IPS-18a (cell line): Measurements from ENCODE around the gene PRMT2.
A peak's percentile ranks its signal among the peaks of the same experiment; 100 is the strongest.

ENCODE experiments used
- H3K27ac ChIP-seq: one replicate; pipeline ENCODE4 v1.5.1; 2013; ENCODE audit warnings: low read length
- H3K27me3 ChIP-seq: one replicate; pipeline ENCODE4 v1.6.1; 2013; ENCODE audit warnings: mild to moderate bottlenecking, low read length; ENCODE audit not compliant: control insufficient read depth, insufficient read depth
- H3K36me3 ChIP-seq: one replicate; pipeline ENCODE4 v1.6.1; 2013; ENCODE audit warnings: low read depth, low read length; ENCODE audit not compliant: control insufficient read depth
- H3K4me1 ChIP-seq: one replicate; pipeline ENCODE4 v1.6.1; 2013; ENCODE audit warnings: low read depth, low read length; ENCODE audit not compliant: control insufficient read depth
- H3K4me3 ChIP-seq: one replicate; pipeline ENCODE4 v1.5.1; 2013; ENCODE audit warnings: low read length
- H3K9ac ChIP-seq: one replicate; pipeline ENCODE4 v1.6.1; 2013; ENCODE audit warnings: mild to moderate bottlenecking, low read length, moderate library complexity
- H3K9me3 ChIP-seq: one replicate; pipeline ENCODE4 v1.6.1; 2013; ENCODE audit warnings: low read depth, low read length; ENCODE audit not compliant: control insufficient read depth

The PRMT2 gene

DNA sequence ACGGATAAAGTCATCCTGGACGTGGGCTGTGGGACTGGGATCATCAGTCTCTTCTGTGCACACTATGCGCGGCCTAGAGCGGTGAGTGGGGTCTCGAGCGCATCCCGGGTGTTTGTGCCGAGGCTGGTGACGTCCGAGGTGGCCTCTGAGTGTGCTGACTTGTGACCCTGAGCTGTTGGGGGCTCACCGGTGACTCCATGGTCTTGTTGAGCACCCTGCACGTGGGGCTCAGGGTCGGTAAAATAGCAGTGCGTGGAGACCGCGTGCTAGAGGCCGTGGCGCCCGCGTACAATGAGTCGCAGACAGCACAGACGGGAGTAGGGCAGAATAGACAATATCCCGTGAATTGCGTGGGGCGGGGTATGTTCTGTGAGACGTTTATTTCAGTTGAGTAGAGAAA is 13.1 kb downstream of the PRMT2 start:
- Histone ChIP-seq H3K4me3 (no peak overlapping the region), H3K9me3 (no peaks in the 10 kb centered on the region), H3K9ac (no peak overlapping the region), H3K27me3 (no peaks in the 10 kb centered on the region), H3K4me1 (no peaks in the 10 kb centered on the region), H3K27ac (no peak overlapping the region), H3K36me3 (peaks cover 60% of the 10 kb centered on the region)

DNA sequence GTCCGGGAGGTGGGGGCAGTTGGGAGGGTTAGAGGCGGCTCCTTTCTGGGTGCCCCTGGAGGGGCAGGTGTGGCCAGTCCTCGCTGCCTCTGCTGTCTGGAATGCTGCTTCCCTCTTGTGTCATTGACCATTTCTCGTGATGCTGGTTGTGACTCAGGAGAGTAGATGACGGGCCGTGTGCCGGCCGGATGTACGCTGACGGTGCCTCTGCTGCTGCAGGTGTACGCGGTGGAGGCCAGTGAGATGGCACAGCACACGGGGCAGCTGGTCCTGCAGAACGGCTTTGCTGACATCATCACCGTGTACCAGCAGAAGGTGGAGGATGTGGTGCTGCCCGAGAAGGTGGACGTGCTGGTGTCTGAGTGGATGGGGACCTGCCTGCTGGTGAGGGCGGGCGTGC is 13.9 kb downstream of the PRMT2 start:
- H3K27me3 ChIP-seq = no peaks in the 10 kb centered on the region
- peaks cover 59% of the 10 kb centered on the region for H3K36me3 ChIP-seq
- no peak overlapping the region for H3K4me3 ChIP-seq
- no peaks in the 10 kb centered on the region for H3K9me3 ChIP-seq
- no peaks in the 10 kb centered on the region for H3K4me1 ChIP-seq
- H3K9ac ChIP-seq = no peak overlapping the region
- no peak overlapping the region for H3K27ac ChIP-seq

GRCh38 chr21:46650476-46651098 is 15.1 kb downstream of the PRMT2 start:
- Histone ChIP-seq H3K4me3 (no peak overlapping the region), H3K9me3 (peaks cover 8% of the 10 kb centered on the region), H3K27ac (no peak overlapping the region), H3K27me3 (no peaks in the 10 kb centered on the region), H3K36me3 (peaks cover 59% of the 10 kb centered on the region), H3K9ac (no peak overlapping the region), H3K4me1 (no peaks in the 10 kb centered on the region)

GRCh38 chr21:46651121-46651520 is 15.6 kb downstream of the PRMT2 start:
- Histone ChIP-seq H3K9me3 (peaks cover 8% of the 10 kb centered on the region), H3K27me3 (no peaks in the 10 kb centered on the region), H3K4me1 (no peaks in the 10 kb centered on the region), H3K4me3 (no peak overlapping the region), H3K27ac (no peak overlapping the region), H3K36me3 (peaks cover 53% of the 10 kb centered on the region), H3K9ac (no peak overlapping the region)

- H3K9ac ChIP-seq = no peak overlapping the region
- peaks cover 28% of the 10 kb centered on the region for H3K36me3 ChIP-seq
- no peaks in the 10 kb centered on the region for H3K27me3 ChIP-seq
- H3K4me1 ChIP-seq = no peaks in the 10 kb centered on the region
- peaks cover 8% of the 10 kb centered on the region for H3K9me3 ChIP-seq
- H3K27ac ChIP-seq = no peak overlapping the region
- no peak overlapping the region for H3K4me3 ChIP-seq
Observed at GRCh38 chr21:46655230-46655629, 19.8 kb downstream of the PRMT2 start.

- Histone ChIP-seq H3K9me3 (peaks cover 8% of the 10 kb centered on the region), H3K27me3 (no peaks in the 10 kb centered on the region), H3K4me3 (no peak overlapping the region), H3K9ac (no peak overlapping the region), H3K27ac (no peak overlapping the region), H3K36me3 (peaks cover 24% of the 10 kb centered on the region), H3K4me1 (no peaks in the 10 kb centered on the region)
Observed at GRCh38 chr21:46656820-46657219, 21.3 kb downstream of the PRMT2 start.

DNA sequence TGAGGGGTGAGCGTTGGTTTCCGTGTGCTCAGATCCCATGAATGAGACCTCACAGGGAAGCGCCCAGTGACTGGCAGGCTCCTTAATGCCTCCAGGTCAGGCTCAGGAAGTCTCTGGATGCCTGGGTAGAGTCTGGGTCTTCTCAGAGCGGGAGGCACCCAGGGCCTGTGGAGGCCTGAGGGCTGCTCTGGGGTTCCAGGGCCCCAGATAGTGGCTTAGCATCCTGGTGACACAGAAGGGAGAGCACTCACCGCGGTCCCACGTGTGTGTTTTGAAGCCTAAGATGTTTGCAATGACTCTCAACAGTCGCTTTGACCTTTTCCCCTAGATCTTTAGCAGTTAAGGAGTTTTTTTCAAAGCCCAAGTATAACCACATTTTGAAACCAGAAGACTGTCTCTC is 25.0 kb downstream of the PRMT2 start:
- no peaks in the 10 kb centered on the region for H3K4me1 ChIP-seq
- H3K27ac ChIP-seq = no peak overlapping the region
- no peak overlapping the region for H3K9ac ChIP-seq
- no peaks in the 10 kb centered on the region for H3K9me3 ChIP-seq
- no peak overlapping the region for H3K4me3 ChIP-seq
- H3K27me3 ChIP-seq = no peaks in the 10 kb centered on the region
- H3K36me3 ChIP-seq = no peaks in the 10 kb centered on the region

DNA sequence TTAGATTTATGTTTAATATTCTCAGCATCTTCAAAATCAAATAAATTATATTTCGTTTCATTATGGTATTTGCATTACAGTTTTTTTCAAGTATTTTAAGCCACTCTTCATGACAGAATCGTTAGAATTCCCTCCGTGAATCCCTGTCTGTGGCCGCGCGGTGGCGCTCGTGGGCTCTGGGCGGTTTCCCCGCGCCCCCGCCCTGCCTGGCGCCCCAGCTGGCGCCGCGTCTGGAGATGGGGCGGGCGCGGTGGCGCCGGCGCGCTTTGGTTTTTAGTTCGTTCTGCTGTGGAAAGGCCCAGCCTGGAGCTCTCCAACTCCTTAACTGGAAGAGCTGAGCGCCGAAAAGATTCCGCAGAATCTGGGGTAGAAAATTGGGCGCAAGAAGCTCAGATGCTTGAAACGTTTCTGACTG is 25.7 kb downstream of the PRMT2 start:
- Histone ChIP-seq H3K4me1 (no peaks in the 10 kb centered on the region), H3K9me3 (no peaks in the 10 kb centered on the region), H3K9ac (no peak overlapping the region), H3K36me3 (no peaks in the 10 kb centered on the region), H3K4me3 (peak overlapping the region; percentile 23), H3K27me3 (no peaks in the 10 kb centered on the region), H3K27ac (no peak overlapping the region)

DNA sequence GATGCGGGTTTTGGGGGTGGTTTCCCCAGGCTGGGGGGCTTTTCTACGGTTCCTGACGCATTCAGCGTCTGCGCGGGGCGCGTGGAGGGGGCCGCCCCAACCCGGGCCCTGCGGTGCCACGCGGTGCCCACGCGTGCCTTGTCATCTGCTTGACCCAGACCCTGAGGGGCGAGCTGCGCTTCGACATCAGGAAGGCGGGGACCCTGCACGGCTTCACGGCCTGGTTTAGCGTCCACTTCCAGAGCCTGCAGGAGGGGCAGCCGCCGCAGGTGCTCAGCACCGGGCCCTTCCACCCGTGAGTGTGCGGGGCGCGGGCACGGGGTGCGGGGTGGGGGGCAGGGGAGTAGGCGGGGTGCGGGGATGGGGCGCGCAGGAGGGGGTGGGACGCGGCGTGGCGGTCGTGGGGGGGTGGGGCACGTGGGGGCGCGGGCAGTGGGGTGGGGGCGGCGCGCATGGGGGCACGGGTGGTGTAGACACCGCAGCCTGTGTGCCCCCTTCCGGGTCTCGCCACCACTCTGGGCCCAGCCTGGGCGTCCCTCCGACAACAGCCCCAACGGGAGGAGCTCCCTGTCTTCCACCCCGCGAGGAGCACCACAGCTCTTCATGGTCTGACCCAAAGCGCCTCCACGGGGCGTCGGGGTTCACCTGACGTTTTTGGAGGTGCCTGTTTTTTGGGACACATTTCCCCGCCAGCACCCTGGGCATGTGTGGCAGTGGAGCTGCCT is 26.3 kb downstream of the PRMT2 start:
- Histone ChIP-seq H3K4me1 (no peaks in the 10 kb centered on the region), H3K36me3 (no peaks in the 10 kb centered on the region), H3K9ac (no peak overlapping the region), H3K27me3 (peaks cover 4% of the 10 kb centered on the region), H3K4me3 (peak overlapping the region; percentile 23), H3K9me3 (no peaks in the 10 kb centered on the region), H3K27ac (no peak overlapping the region)

- H3K36me3 ChIP-seq = no peaks in the 10 kb centered on the region
- H3K27me3 ChIP-seq = peaks cover 9% of the 10 kb centered on the region
- H3K9me3 ChIP-seq = no peaks in the 10 kb centered on the region
- H3K9ac ChIP-seq = no peak overlapping the region
- H3K4me1 ChIP-seq = no peaks in the 10 kb centered on the region
- H3K27ac ChIP-seq = no peak overlapping the region
- no peak overlapping the region for H3K4me3 ChIP-seq
Observed at GRCh38 chr21:46662367-46662654, 26.8 kb downstream of the PRMT2 start.

GRCh38 chr21:46662765-46663500 is 27.5 kb downstream of the PRMT2 start:
- Histone ChIP-seq H3K4me1 (no peaks in the 10 kb centered on the region), H3K4me3 (no peak overlapping the region), H3K27ac (no peak overlapping the region), H3K36me3 (no peaks in the 10 kb centered on the region), H3K9ac (no peak overlapping the region), H3K27me3 (peaks cover 15% of the 10 kb centered on the region), H3K9me3 (no peaks in the 10 kb centered on the region)

DNA sequence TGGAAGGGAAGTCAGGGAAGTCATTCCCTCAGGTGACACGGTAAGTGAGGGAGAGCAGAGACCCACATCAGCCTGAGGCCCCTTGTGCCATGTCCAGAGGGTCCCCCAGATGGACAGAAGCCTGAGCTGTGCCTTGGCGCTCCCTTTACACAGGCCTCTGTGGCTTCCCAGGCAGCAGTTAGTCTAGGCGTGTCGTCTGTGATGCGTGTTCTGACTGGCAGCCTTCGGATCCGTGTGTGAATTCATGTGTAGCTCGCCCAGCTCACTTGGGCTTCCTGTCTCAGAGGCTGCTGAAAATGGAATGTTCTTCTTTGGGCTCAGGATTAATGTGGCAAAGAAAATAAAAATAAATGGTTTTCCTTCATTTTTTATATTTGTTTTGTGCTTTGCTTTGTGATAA is 28.3 kb downstream of the PRMT2 start:
- no peaks in the 10 kb centered on the region for H3K36me3 ChIP-seq
- peaks cover 4% of the 10 kb centered on the region for H3K4me1 ChIP-seq
- H3K27ac ChIP-seq = no peak overlapping the region
- no peaks in the 10 kb centered on the region for H3K9me3 ChIP-seq
- H3K9ac ChIP-seq = no peak overlapping the region
- peaks cover 21% of the 10 kb centered on the region for H3K27me3 ChIP-seq
- no peak overlapping the region for H3K4me3 ChIP-seq
